NCI-H187 treated with DMSO at 0.1 percent for 48 hours (cell line): ENCODE measurements around the gene NID2.

Experiments
- DNase-seq: peaks from one replicate; lab custom pipeline; 2025; lab: John Stamatoyannopoulos, UW

The NID2 gene

GRCh38 chr14:52023518-52023917, 45.3 kb downstream of the NID2 start:
- no peak for DNase-seq

- no peak for DNase-seq
These were observed 46.8 kb downstream of the NID2 start for GRCh38 chr14:52021957-52022600.

- DNase-seq, result no peak
These were observed 47.8 kb downstream of the NID2 start for GRCh38 chr14:52020866-52021717.

GRCh38 chr14:52020161-52020714, 48.6 kb downstream of the NID2 start:
- DNase-seq, result no peak

DNA sequence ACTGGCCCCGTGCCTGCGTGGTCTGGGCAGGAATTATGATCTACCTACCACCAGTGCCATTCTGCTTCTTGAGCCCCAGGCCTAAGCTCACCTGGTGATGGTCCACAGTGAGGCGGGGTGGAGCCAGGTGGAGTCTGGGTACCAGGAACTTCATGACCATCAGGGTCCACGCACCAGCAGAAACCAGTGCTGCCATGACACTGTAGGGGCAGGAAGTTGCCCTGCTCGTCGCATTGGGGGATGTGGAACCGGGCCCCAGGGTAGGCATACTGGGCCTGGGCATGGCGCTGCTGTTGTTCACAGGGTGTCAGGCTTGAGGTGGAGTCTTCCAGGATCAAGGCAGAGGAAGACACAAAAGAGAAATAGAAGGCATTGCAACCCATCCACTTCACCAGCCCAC, 49.9 kb downstream of the NID2 start:
- DNase-seq, result no peak

DNA sequence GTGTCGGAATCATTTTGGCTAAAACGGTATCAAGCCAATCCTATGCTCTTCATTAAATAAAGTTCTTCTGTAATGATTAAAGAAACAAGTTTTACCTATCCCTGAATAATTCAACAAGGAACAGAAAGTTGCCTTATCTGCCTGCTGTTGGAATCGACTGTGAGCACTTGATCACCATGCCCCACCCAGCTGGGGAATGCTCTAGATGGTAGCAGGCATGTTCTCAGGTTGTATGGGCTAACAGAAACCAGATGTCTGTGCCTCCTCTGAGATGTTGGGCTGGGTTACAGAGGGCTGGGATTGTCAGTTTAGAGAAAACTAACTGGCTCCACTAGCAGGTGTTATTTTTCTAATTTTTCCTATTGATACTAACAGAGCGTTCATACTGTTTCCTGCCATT, 50.6 kb downstream of the NID2 start:
- no peak for DNase-seq

- no peak for DNase-seq
These were observed 53.3 kb downstream of the NID2 start for GRCh38 chr14:52015411-52016030.

DNA sequence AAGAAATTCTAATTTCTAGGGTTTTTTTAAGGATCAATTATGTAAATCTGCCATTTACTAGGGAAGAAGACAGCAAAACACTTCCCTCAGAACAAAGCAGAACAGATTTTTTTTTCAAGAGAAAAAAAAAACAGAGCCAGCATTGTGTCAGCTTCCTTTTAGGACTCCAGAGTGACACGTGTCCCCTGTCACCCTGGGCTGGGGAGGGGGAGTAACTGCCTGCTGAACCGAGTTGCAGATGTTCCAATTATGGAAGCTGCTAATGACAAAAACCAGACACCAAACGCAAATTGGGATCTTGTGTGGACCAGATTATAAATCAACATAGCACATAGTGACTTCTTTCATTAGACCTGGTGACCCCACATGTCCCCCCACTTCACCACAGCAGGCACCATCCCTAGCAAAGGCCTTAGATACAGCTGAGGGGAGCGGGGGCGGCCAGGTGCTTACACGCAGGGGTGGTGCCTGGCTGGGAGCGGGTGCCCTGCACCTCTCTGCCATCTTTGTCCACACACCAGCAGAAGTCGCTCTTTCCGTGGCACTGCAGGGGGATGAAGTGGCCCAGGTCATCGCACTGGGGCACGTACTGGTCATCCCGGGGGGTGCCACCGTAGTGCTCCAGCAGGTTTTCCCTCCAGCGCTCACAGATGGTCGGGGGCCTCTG, 54.1 kb downstream of the NID2 start:
- DNase-seq, result no peak

DNA sequence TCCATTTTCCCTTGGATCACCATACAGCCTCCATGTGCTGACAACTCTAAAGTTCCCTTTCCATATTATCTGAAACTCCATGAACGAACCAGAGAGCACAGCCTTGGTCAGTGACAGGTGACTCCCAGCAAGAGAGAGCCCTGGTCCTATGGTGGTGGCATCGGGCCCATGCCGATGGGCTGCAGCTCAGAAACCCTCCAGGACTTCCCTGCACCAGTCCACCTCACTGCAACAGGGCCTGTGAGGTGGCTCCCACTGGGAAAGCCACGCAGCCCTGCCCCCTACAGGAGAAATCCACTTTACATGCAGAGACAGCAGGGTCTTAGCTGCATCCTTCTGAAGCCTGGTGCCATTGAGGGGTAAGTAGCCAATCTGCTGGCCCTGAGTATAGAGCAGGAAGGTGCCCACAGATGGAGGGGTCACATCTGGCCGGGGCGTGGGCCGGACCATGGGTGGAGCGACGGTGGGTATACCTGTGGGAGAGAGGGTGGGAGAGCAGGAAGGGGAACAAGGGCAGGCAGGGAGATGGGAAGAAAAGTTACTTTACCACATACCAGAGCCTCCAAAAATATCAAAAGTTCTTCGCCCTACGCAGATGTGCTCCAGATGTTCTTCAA, 54.8 kb downstream of the NID2 start:
- DNase-seq, result no peak

DNA sequence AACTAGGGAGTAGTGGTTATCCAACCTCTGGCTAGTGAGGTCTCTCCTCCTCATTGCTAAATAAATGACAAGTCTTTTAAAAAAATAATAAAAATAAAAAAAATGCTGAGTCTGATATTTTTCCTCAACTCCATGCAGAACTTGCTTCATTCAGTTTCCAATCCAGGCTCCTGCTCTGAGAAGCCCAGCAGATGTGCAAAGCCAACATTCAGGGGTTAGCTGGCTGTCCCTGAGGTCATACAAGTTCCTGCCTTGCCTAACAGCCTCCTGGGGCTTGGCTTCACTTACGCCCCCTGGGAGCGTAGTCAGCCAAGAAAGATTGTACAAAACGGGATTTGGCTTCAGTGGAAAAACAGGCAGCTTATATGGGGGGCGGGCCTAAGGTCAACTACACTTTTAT, 56.2 kb downstream of the NID2 start:
- no peak for DNase-seq

DNA sequence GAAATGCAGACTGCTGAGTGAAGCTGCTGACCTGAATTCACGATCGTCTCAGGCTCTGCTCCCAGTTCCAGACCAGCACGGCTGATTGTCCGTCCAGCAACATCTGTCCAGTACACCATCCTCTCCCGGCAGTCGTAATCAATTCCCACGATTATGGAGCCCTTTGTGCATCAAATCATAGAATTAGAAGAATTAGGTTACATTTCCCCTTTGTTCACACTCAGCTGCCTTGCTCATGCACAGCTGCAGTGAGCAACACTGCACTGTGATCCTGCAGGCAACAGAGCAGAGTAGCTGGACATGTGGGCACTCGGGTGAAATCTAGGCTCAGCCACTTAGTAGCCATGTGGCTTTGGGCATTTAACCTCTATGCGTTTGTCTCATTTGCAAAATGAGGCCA, 57.3 kb downstream of the NID2 start:
- DNase-seq, result no peak

GRCh38 chr14:52010173-52010693, 58.6 kb downstream of the NID2 start:
- no peak for DNase-seq

DNA sequence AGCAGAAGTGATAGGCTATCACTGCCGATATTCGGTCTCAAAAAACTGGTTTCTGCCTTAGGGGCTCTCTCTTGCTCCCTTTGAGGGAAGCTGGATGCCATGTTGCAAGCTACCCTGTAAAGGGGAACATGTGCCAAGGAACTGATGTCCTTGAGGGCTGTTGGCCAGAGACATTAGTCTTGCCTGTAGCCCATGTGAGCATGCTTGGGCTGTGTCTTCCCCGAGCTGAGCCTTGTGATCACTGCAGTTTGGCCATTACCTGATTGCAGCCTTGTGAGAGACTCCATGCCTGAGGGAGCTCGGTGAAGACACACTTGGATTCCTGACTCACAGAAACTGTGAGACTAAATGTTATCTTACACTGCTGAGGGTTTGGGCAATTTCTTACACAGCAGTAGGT, 60.7 kb downstream of the NID2 start:
- DNase-seq, result no peak

DNA sequence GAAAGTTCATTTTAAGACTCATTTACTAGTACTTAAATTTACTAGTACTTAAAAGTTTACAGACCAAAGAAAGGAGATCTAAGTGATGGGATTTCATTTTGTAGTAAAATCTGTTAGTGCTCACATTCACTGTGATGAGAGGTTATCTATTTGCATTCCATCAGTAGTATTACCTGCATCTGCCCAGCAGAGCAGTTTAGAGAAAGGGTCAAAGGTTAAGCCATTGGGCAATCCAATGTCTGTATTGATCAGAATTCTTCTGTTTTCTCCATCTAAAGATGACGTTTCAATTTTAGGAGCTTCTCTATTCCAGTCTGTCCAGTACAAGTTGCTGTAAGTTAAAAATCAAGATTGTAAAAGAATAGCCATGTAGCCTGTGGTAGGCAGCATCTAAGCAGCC, 61.2 kb downstream of the NID2 start:
- no peak for DNase-seq

GRCh38 chr14:52007211-52007610, 61.6 kb downstream of the NID2 start:
- no peak for DNase-seq

GRCh38 chr14:52006361-52006760, 62.5 kb downstream of the NID2 start:
- DNase-seq, result no peak

DNA sequence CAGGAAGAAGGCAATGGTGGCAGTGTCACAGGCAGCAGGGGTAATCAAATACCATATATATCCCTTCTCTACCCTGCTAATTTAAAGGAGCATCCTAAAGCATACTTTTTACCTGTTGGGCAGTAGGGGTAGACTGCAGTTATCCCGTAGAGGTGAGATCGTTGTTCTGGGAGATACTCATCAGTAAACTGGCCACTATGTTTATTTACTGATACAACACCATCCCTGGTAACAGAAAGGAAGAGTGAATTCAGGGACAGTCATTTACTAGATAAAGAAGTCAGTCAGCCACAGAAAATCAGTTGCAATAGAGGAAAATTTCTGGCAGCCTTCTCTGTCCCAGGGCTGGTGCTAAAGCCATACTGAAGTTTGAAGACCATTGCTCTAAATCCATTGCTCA, 63.2 kb downstream of the NID2 start:
- DNase-seq, result no peak

GRCh38 chr14:52003324-52003723, 65.5 kb downstream of the NID2 start:
- DNase-seq, result no peak

DNA sequence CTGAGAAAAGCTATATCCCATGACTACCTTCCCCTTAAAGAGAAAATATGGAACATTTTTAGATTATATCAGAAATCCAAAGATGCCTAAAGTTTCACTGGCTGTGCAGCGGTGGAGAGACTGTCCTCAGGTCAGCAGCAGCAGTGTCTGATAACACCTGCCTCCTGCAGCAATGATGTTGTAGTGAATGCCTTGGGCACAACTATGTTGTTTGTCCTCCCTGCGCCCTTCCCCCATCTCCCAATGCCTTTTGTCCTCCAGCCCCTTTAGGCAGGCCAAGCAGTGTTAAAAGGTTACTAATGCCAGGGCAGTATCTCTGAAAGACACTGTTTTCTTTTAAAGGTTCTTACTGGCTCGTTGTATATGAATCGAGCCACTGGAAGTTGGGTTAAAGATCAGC, 66.3 kb downstream of the NID2 start:
- DNase-seq, result no peak

DNA sequence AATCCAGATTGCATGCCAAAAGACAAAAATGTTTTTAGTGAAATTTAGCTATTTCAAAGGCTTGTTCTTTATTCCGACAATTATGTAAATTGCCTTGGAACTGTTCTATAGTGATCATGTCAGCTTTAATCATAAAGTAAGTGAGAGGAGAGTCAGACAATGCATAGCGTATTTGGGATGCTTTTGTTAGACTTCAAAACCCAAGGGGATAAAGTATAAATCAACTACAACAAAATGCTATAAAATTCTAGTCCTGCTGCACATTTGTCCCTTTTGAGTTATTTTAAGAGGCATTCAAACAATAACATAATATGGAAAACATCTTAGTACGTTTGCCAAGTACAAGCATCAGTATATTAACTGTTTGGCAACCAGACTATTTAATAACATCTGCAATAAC, 68.2 kb downstream of the NID2 start:
- DNase-seq, result no peak

GRCh38 chr14:52000019-52000582, 68.8 kb downstream of the NID2 start:
- DNase-seq, result no peak
